Ramos (cell line): ENCODE measurements around the gene ARHGEF7.

Experiments
- in situ Hi-C: fragments of 300-500 bp; cut with MboI; formaldehyde crosslinking; loops from one replicate; pipeline ENCODE4 v1.14.3; 2022; ENCODE audit warnings: low sequenced_read_pairs; ENCODE audit not compliant: unreplicated experiment

Gene ARHGEF7

GRCh38 chr13:111211789-111212516 lies 96.8 kb downstream of the ARHGEF7 start:
- in situ Hi-C loops, result no loop called here

DNA sequence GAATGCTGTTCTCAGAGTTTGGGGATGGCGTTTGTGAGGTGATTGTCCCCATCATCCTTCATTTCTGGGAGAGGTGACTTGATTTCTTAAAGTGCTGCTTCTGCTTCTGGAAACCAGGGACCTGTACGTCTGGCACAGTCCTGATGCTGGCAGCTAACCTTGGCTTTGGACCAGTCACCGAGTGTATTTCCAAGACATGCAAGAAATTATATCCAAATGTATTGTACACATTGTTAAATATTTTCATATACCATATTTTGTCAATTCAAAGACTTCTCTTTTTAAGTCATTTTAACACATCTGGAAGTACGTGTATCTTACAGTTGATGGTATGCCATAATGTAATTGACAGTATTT lies 97.4 kb downstream of the ARHGEF7 start:
- in situ Hi-C loops, result no loop called here

- in situ Hi-C loops, result no loop called here
Measured at GRCh38 chr13:111213964-111214726, 99.0 kb downstream of the ARHGEF7 start.

DNA sequence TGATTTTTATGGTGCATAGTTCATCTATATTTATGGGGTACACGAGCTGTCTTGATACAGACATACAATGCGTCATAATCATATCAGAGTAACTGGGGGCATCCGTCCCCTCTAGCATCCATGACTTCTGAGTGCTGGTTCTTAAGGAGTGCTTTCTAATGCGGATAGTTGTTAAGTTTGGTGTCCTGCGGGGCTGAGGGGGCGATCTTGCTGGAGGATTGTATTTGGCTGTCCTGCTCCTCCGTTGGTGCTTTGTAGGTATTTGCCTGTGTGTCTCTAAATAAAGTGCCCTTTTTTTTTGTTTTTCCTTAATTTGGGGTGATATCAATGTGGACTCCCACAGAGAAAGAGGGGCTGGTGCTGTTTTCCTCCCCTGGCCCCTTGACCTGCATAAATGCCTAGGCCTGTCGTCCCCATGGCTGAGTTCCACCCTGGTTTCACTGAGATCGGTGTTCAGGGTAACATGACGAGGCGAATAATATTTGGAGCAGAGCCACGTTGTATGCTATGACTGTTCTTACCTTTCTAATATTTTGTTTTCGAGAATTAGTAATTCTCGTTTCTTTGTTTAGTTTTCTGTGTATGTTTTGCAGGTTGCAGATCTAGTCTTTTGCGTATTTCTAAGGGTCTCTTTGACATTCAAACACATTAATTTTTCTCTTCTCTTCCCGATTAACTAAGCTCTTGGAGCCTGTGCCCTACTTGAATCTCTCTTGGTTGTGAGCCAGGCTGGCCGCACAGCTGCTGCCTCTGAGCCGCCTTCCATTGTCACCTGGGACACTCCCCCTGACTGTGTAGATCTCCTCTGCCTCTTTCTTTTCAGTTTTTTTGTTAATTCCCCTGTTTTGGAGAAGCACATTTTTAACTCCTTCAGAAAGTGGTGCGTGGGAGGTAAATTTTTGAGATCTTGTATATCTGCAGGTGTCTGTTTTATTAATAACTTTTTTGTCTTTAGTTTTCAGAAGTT lies 100.3 kb downstream of the ARHGEF7 start:
- in situ Hi-C loops, result no loop called here

GRCh38 chr13:111216166-111216960 lies 101.3 kb downstream of the ARHGEF7 start:
- in situ Hi-C loops, result no loop called here

GRCh38 chr13:111217641-111218040 lies 102.5 kb downstream of the ARHGEF7 start:
- in situ Hi-C loops, result no loop called here

DNA sequence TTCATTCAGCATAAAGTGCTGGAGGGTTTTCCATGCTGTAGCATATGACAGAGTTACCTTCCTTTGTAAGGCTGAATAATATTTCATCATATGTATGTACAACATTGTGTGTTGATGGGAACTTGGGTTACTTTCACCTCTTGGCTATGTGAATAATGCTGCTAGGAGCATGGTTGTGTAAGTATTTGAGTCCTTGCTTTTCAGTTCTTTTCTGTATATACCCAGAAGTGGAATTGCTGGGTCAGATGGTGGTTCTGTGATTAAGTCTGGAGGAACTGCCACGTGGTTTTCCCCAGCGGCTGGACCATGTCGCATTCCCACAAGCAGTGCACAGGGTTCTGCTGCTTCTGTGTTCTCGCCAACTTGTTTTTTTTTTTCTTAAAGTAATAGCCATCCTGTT lies 104.2 kb downstream of the ARHGEF7 start:
- in situ Hi-C loops, result no loop called here

DNA sequence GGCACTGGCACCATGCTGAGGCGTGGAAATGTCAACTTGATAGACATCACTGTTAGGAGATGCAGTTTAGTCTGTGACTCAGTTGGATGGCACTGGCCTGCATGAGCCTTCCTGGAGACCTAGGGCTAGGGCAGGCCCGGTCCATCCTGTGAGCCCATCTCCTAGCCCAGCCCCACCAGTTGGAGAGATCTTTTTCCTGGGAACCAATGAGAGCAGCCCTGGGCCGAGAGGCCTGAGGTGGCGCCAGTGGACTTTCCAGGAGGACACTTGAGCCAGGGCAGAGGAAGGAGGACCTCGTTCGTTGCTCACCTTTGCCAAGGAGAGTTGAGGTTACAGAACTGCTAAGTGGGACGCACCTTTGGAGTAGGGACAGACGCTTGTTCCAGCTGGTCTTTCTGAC lies 104.8 kb downstream of the ARHGEF7 start:
- in situ Hi-C loops, result loop anchor here (10.0 kb wide), 1 partner anchor 155 kb away; no protein-coding TSS in a partner anchor

GRCh38 chr13:111225166-111225565 lies 110.1 kb downstream of the ARHGEF7 start:
- in situ Hi-C loops, result loop anchor here (10.0 kb wide), 1 partner anchor 160 kb away; no protein-coding TSS in a partner anchor

- in situ Hi-C loops, result loop anchor here (10.0 kb wide), 1 partner anchor 161 kb away; no protein-coding TSS in a partner anchor
Measured at GRCh38 chr13:111225810-111226546, 110.9 kb downstream of the ARHGEF7 start.

DNA sequence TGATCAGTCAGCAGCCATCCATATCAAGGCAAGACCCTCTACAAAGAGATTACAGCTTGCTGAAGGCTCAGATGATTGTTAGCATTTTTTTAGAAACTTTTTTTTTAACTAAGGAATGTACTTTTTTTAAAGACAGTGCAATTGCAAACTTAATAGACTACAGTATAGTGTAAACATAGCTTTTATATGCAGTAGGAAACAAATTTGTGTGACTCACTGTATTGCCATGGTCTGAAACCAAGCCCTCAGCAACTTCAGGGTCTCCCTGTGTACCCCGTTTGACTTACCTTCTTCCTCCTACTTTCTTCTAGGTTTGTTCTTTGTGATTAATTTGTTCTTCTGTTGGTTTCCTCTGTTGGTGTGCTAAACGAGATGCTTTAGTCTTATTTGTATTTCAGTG lies 112.3 kb downstream of the ARHGEF7 start:
- in situ Hi-C loops, result loop anchor here (10.0 kb wide), 1 partner anchor 163 kb away; no protein-coding TSS in a partner anchor

GRCh38 chr13:111228262-111229144 lies 113.4 kb downstream of the ARHGEF7 start:
- in situ Hi-C loops, result loop anchor here (10.0 kb wide), 1 partner anchor 164 kb away; no protein-coding TSS in a partner anchor

GRCh38 chr13:111230385-111230930 lies 115.3 kb downstream of the ARHGEF7 start:
- in situ Hi-C loops, result loop anchor here (10.0 kb wide), 1 partner anchor 64 kb away; no protein-coding TSS in a partner anchor

DNA sequence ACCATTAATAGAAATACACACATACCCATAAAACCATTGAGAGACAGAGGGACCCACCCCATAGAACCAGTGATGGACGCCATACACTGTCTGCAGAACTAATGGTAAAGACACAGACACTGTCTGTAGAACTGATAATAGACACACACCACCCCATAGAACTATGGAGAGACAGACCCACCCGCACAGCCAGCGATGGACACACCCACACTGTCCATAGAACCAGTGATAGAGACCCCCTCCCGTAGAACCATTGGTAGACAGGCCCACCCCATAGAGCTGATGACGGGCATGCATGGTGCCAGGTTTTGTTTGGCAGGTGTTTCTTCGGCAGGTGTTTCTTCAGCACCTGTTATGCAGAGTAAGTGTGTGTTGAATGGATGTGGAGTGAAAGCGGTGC lies 117.1 kb downstream of the ARHGEF7 start:
- in situ Hi-C loops, result loop anchor here (10.0 kb wide), 1 partner anchor 63 kb away; no protein-coding TSS in a partner anchor

- in situ Hi-C loops, result loop anchor here (10.0 kb wide), 1 partner anchor 62 kb away; no protein-coding TSS in a partner anchor
Measured at GRCh38 chr13:111233080-111233479, 118.0 kb downstream of the ARHGEF7 start.

DNA sequence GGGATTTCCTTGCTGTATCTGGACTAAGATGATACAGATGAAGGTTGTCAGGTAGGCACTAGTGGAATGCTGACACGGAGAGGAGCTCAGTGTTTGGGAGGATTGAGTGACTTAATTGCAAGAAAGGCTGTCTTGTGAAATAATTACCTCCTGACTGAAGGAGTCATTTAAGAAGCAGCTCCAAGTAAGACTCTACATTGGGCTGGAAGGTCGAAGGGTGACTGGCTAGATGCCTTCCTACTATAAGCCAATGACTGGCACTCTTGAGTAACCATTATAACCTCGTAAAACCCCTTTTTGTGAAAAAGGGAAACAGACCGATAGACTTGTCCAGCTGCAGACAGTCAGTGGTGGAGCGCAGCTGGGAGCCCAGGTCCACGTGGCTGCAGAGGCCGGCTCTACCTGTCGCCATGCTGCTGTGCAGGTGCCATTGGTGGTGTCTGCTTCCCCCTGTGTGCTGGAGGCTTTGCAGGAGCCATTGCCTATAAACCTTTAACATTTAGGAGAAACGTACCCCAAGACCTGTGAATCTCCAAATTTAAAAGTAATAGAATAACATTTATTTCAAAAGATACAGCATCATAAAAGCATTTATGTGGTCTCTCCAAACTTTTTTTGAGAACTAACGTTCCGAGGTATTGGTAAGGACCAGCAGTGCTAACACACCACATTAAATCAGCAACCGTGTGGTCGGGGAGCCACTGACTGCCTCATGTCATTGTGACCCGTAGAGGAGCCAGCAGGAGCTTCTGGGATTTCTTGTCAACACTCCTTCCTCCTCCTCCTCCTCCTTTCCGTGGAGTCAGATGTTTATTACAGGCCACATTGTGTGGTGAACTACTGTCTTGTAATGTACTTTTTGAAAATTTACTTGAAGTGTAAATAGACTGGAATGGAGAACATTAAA lies 124.9 kb downstream of the ARHGEF7 start:
- in situ Hi-C loops, result loop anchor here (10.0 kb wide), 1 partner anchor 55 kb away; no protein-coding TSS in a partner anchor
